Suppressor macrophage treated with lipopolysaccharide for 1 hour (primary cell): ENCODE data around the gene MLF2.

ENCODE experiments used
- DNase-seq, 3 donors: peaks; one replicate each; pipeline ENCODE4 v3.0.0-alpha.2; 2020 to 2022

Gene MLF2

GRCh38 chr12:6778217-6778573, 25.3 kb upstream of the MLF2 start:
- DNase-seq = no peak

GRCh38 chr12:6777386-6777785, 24.4 kb upstream of the MLF2 start:
- DNase-seq = no peak

- no peak for DNase-seq
These were observed 22.5 kb upstream of the MLF2 start for GRCh38 chr12:6775185-6776174.

- DNase-seq = no peak
These were observed 21.6 kb upstream of the MLF2 start for GRCh38 chr12:6774499-6775062.

GRCh38 chr12:6773590-6774351, 20.8 kb upstream of the MLF2 start:
- peak in 1 of 3 donors; percentile 38 for DNase-seq

- no peak for DNase-seq
These were observed 20.0 kb upstream of the MLF2 start for GRCh38 chr12:6772726-6773589.

GRCh38 chr12:6772331-6772695, 19.4 kb upstream of the MLF2 start, which contains the start of gene LAG3:
Gene LAG3, plus strand, starts transcription at chr12:6772520. Its CDS starts 333 bp downstream, at chr12:6772853.
- peak in 2 of 3 donors; percentile 45 to 69 for DNase-seq

GRCh38 chr12:6771509-6772330, 18.8 kb upstream of the MLF2 start:
- DNase-seq = no peak

GRCh38 chr12:6771091-6771495, 18.2 kb upstream of the MLF2 start:
- DNase-seq = peak; percentile 78 to 80 (median 78)

- DNase-seq = no peak
These were observed 17.7 kb upstream of the MLF2 start for GRCh38 chr12:6770600-6770999.

GRCh38 chr12:6770094-6770493, 17.2 kb upstream of the MLF2 start:
- no peak for DNase-seq

- no peak for DNase-seq
These were observed 16.7 kb upstream of the MLF2 start for GRCh38 chr12:6769666-6770065.

- no peak for DNase-seq
These were observed 16.0 kb upstream of the MLF2 start for GRCh38 chr12:6768990-6769389.

- DNase-seq = no peak
These were observed 15.5 kb upstream of the MLF2 start for GRCh38 chr12:6768437-6768914.

- DNase-seq = no peak
These were observed 14.7 kb upstream of the MLF2 start for GRCh38 chr12:6767353-6768319.

GRCh38 chr12:6766651-6767349, 13.9 kb upstream of the MLF2 start:
- DNase-seq = peak; percentile 73 to 92 (median 84)

- DNase-seq = peak; percentile 60 to 88 (median 76)
These were observed 13.0 kb upstream of the MLF2 start, which contains the start of gene PTMS for GRCh38 chr12:6765634-6766581. Gene PTMS, plus strand, starts transcription at chr12:6766363. Its CDS starts 343 bp downstream, at chr12:6766706.

GRCh38 chr12:6765048-6765633, 12.2 kb upstream of the MLF2 start:
- DNase-seq = no peak
